ENCODE measurements around the gene SCNN1A.
A peak's percentile ranks its signal among the peaks of the same experiment; 100 is the strongest.

- no peak for TF ChIP-seq CTCF (IDR thresholded peaks at IDR 0.05)
- no peak for TF ChIP-seq POLR2A (IDR thresholded peaks at IDR 0.05; ENCODE audit: low read depth)
- TF ChIP-seq POLR2AphosphoS5 (IDR thresholded peaks at IDR 0.05) = peak in 1 of 2 donors; percentile 3
- no peak for TF ChIP-seq EP300 (IDR thresholded peaks at IDR 0.05)
Measured at GRCh38 chr12:6364044-6364374, 11.4 kb downstream of the SCNN1A start.

All from esophagus muscularis mucosa (tissue), 4 donors.